PC-9 (cell line): ENCODE measurements around the gene ARHGAP22.

Experiments used
- EZH2 ChIP-seq: fragments of 200-600 bp; sonication (generic); IDR thresholded peaks from 2 replicates; pipeline ENCODE4 v1.8.0; 2017; ENCODE audit warnings: antibody characterized with exemption, low read depth
- TF ChIP-seq, protein P1 (sequence below): fragments of 200-600 bp; sonication (generic); conservative IDR thresholded peaks from 2 replicates; pipeline ENCODE4 v1.6.1; 2017; ENCODE audit warnings: mixed run types, antibody characterized with exemption, mild to moderate bottlenecking, moderate library complexity

DNA sequence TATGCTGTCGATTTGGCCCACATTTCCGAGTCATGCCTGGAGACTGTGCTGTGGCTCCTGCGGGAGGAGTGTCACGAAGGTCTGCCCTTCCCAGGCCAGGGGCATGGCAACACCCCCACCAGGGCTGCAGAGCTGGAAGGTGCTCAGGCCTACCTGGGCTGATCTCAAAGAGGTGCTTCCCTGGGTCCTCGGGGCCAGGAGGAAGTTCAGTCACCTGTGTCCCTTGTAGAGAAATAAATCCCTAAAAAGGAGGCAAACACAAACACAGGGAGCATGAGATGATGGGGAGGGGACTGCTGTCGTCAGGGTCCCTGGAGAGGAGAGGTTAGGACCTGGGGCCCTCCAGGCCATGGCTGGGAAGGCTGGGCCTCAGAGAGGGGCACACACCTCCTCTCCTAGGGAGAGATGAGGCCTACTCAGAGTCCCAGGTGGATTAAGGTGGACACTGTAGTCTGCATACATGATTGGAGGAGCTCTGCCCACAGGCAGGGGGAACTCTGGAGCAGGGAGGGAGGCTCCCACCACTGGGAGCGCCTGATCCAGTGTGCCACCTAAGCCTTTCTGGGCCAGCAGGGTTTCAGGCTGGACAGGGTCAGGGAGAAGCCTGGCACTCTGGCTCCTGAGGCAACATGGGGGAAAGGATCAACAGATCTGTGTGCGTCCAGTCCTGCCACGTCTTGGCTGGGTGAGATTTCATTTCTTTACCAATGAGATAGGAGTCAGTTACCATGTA lies 49.4 kb downstream of the ARHGAP22 start:
- TF ChIP-seq, protein P1, sequence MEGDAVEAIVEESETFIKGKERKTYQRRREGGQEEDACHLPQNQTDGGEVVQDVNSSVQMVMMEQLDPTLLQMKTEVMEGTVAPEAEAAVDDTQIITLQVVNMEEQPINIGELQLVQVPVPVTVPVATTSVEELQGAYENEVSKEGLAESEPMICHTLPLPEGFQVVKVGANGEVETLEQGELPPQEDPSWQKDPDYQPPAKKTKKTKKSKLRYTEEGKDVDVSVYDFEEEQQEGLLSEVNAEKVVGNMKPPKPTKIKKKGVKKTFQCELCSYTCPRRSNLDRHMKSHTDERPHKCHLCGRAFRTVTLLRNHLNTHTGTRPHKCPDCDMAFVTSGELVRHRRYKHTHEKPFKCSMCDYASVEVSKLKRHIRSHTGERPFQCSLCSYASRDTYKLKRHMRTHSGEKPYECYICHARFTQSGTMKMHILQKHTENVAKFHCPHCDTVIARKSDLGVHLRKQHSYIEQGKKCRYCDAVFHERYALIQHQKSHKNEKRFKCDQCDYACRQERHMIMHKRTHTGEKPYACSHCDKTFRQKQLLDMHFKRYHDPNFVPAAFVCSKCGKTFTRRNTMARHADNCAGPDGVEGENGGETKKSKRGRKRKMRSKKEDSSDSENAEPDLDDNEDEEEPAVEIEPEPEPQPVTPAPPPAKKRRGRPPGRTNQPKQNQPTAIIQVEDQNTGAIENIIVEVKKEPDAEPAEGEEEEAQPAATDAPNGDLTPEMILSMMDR: no peak
- no peak for TF ChIP-seq EZH2
